GM18498 (cell line): ENCODE results near the gene MXD4.

Source experiments
- ATAC-seq: cut with Tn5 transposase; IDR thresholded peaks from one replicate; pipeline ENCODE4 v1.9.1; 2021; ENCODE audit warnings: mild to moderate bottlenecking, moderate library complexity; ENCODE audit not compliant: unreplicated experiment

Gene MXD4

GRCh38 chr4:2261853-2262144 is at the start of gene MXD4:
Gene MXD4 (minus strand): TSS chr4:2262109. CDS start chr4:2261980, 129 bp downstream.
- peak; percentile 6 for ATAC-seq

DNA sequence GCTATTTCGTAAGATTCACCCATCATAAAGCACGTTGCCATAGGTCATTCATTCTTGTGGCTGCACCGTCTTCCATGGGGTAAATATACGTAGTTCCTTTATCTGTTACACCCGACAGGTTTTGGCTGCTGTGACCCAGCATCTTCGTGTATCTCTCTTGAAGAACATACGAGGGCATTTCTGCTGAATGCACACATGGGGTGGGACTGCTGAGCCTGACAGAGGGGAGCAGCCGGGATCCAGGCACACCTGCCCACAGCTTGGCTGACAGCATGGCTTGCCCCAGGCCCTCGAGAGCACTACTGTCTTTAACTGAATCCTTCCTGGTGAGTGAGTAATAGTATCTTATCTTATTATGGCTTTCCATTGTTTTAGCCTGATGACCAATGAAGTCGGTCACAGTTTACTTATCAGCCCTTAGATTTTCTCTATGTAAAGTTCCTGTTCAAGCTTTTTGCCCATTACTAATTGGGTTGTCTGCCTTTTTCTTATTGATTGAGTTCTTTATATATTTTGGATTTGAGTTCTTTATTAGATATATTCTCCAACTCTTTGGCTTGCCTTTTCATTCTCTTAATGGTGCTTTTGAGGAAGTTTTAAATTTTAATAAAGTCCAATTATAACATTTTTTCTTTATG is 45.0 kb upstream of the MXD4 start:
- ATAC-seq, result no peak

- no peak for ATAC-seq
These were observed 44.0 kb upstream of the MXD4 start for GRCh38 chr4:2305766-2306501.

DNA sequence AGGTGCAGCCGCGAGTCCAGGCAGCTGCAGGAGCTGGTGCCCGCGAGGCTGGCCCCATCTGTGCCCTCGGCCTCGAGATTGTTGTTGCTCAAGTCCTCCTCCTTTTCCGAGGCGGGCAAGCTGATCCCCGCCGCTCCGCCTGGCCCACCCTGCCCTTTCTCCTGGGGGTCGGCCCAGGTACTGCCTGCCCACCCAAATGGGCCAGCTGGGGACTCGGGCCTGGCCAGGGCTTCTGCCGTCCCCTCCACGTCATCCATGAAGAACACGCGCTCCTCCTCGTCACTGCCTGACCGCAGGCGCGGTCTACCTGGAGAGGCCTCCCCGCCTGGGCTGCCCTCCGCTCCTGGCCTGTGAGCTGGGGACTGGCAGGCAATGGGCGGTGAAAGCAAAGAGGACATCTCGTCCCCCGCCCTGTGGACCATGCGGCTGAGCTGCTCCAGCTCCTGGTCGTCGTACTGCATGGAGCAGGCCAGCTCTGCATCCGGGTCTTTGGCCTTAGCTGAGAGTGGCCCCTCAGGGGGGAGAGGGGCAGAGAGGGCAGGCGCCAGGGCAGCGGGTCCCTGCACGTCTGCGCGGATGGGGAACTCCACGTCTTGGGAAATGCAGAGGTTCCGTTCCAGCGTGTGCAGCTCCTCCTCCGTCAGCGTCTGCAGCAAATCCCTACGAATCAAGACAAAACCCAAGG is 43.1 kb upstream of the MXD4 start:
- no peak for ATAC-seq

DNA sequence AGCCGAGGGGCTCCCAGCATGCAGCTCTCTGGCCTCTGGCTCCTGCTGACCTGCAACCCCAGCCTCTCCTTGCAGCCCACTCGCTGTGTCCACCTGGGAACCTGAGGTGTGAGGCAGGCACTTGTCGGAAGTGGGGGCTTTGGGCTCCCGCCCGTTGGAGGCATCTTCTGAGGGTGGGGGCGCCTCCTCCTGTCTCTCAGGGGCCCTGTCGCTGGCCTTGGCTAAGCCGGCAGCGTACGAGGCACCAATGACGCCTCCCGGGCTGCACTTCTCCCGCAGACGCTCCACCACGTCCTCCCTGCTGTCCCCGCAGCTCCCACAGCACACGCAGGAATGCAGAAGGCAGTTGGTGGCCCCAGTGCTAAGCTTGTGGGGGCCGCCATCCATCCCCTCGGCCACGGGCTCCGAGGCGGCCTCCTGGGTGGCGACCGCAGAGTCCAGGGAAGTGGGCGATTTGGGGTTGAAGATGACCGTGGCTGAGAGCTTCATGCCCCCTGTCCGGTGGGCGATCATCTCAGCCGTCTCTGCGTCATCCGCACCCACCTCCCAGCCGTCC is 42.5 kb upstream of the MXD4 start:
- no peak for ATAC-seq

GRCh38 chr4:2303686-2304320 is 41.9 kb upstream of the MXD4 start:
- ATAC-seq, result no peak

- no peak for ATAC-seq
These were observed 41.3 kb upstream of the MXD4 start for GRCh38 chr4:2303121-2303685.

DNA sequence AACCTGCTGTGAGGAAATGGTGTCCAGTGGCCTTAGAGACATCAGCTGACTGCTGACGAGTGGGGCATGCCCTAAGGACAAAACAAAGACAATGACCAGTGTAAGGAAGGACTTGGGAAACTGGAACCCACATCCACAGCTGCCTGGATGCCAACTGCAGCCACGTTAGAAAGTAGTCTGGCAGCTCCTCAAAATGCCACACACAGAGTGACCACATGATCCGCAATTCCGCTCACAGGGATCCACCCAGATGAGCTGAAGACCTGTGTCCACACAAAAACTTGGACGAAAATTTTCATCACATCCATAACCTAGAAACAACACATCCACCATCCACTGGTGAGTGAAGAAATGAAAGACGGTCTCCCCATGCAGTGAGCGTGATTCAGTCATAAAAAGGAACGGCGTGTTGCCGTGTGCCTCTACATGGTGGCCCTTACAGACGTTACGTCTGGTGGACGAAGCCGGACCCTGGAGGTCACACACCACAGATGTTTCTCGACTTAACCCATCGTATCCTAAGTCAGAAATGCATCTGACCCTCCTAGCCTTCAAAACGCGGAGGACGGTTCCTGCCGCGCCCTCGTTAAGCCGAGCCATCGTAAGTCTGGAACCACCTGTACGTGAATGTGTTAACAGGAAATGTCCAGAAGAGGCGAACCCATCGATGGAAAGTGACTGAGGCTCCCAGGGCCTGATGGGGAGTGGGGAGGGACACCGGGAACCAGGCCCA is 40.6 kb upstream of the MXD4 start:
- no peak for ATAC-seq

- no peak for ATAC-seq
These were observed 39.9 kb upstream of the MXD4 start for GRCh38 chr4:2301806-2302205.

- ATAC-seq, result no peak
These were observed 39.3 kb upstream of the MXD4 start for GRCh38 chr4:2301225-2301642.

GRCh38 chr4:2300431-2301224 is 38.7 kb upstream of the MXD4 start:
- ATAC-seq, result no peak

GRCh38 chr4:2299794-2300193 is 37.9 kb upstream of the MXD4 start:
- no peak for ATAC-seq

DNA sequence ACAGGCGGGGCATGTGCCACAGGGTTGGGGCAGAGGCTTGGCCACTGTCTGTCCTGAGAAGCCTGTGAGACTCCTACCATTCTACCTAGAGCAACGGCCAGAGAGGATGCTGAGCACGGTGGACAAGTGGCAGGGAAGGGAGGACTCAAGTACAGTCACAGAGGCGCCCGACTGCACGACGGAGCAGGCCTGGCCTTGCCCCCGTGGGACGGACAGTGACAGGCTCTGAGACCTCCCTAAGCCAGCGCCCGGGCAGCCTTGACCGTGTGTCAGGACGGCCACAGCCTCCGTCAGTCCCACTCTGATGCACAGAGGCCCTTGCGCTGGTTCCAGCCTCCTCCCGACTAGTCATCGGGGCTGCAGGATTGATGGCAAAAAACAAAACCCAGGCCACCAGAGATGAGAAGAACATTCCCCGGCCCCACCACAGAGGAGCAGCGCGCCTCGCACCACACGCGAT is 36.7 kb upstream of the MXD4 start:
- ATAC-seq, result no peak

DNA sequence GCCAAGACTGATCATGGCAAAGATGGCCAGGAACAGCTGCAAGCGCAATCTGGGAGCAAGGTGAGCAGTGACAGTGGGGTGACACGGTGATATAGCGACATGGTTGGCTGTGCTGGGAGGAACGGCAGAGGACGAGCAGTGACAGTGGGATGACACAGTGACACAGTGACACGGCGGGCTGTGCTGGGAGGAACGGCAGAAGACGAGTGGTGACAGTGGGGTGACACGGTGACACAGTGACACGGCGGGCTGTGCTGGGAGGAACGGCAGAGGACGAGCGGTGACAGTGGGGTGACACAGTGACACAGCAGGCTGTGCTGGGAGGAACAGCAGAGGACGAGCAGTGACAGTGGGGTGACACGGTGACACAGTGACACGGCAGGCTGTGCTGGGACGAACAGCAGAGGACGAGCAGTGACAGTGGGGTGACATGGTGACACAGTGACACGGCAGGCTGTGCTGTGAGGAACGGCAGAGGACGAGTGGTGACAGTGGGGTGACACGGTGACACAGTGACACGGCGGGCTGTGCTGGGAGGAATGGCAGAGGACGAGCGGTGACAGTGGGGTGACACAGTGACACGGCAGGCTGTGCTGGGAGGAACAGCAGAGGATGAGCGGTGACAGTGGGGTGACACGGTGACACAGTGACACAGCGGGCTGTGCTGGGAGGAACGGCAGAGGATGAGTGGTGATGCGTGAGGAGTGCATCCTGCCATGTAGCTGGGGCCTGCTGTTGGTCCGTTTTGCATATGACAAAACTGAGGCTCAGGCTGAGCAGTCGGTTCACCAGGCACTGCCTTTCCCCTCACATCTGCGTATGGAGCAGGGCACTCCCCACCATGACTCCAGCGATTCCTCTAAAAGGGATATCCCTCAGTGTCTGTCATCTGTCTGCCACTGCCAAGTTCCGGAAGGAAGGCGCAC is 36.0 kb upstream of the MXD4 start:
- ATAC-seq, result no peak

- ATAC-seq, result no peak
These were observed 35.0 kb upstream of the MXD4 start for GRCh38 chr4:2296631-2297601.

DNA sequence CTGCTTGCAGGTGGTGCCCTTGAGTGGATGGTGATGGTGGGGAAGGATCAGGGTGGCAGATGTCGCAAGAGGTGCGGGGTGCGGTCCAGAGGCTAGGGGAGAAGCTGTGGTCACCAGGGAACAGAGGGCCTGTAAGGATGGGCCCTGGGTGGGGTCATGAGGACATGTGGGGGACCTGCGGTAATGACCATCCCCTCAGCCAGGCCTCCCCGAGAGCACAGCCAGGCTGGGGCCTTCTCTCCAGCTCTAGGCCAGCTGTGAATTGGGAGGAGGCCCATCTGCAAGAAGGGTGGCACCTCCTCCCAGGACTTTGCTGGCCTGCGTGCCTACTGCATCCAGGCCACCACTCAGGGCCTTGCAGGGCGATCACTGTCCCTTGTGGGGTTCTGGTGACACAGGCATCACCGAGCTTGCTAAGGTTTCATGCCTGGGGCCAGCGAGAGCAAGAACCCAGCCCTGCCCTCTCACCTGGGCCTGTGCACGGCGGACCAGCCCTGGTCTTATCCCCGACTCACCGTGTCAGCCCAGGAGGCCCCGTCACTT is 34.1 kb upstream of the MXD4 start:
- ATAC-seq, result no peak

DNA sequence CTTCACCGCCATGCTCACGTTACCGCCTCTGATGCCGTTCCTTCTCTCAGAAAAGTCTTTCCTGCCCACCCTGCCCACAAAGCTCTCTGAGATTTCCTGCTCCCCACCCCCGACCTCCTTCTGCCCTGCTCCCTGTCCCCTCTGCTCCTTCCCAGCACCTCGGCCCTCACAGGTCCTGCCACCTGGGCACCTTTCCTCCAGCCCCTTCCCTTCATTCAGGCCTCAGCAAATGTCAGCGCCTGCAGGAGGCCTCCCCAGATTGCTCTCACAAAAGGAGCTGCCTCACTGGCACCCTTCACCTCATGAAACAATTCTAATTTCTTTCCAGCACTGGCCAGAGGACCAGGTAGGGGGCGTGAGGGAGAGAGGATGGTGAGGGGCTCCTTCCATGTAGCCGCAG is 33.6 kb upstream of the MXD4 start:
- no peak for ATAC-seq
